ENCODE data around the gene SVIL. TPM values are rescaled to one million over a fixed set of nuclear protein-coding genes. Genes with fewer than 3 reads are reported as not detected.
A peak's percentile ranks its signal among the peaks of the same experiment; 100 is the strongest.

SVIL gene
- total and polyA plus RNA-seq, 2 of the 13 experiments (the other 11 are each of a cell fraction or from before 2014, with no cell fraction given) = 3.9 to 12.1 TPM

DNA sequence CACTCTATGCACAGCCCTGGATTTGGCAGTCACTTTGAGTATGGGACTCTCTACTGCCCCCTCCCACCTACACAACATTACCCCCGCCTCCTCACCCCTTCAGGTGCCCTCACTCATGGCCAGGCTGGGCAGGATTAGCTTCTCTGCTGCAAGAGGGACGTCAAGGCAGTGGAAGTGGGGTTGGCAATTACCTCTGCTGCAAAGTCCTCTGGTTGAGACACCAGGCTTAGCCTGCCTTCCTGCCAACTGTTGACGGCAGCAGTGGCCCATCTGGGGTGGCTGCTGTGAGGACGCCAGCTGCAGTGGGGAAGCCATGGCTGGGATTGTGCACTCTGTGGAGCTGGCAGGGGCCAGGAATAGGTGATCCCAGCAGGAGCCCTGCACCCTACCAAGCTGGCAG is 26.7 kb downstream of the SVIL start:
- ChIA-PET CTCF (ENCODE audit: low intra/inter-chr PET ratio, low total read pairs) (no interaction called here), POLR2A (no interaction called here)
- Histone ChIP-seq H3K4me3 (replicated peaks in 1 of 3; ENCODE audit: insufficient read depth in 1 of 3, low read depth in 2 of 3, low read length in 3 of 3) (no peak overlapping the region), H3K79me2 (ENCODE audit: insufficient read depth, low read length) (no peaks in the 10 kb centered on the region), H2AFZ (ENCODE audit: low read length) (no peak overlapping the region), H3K27ac (ENCODE audit: extremely low read length, insufficient read depth, low read length) (no peak overlapping the region), H3K9ac (ENCODE audit: insufficient read depth, low read depth, low read length) (no peak overlapping the region), H4K20me1 (ENCODE audit: insufficient read depth, low read length) (no peaks in the 10 kb centered on the region), H3K4me2 (ENCODE audit: low read depth, low read length) (no peak overlapping the region), H3K36me3 (replicated peaks in 1 of 2; ENCODE audit: control insufficient read depth in 1 of 2, insufficient read depth in 2 of 2, low read length in 2 of 2) (no peaks in the 10 kb centered on the region), H3K9me3 (ENCODE audit: low read length) (no peaks in the 10 kb centered on the region), H3K4me1 (ENCODE audit: insufficient read depth, low read length) (no peaks in the 10 kb centered on the region), H3K27me3 (ENCODE audit: control insufficient read depth in 1 of 2, insufficient read depth in 2 of 2, low read length in 2 of 2) (no peaks in the 10 kb centered on the region; a peak in 1 of 5 replicates)
- 71% methylated on average over 4 of the region's 4 CpGs for WGBS (ENCODE audit: low lambda C conversion rate)
- ATAC-seq (peak; percentile 59), DNase-seq (ENCODE audit: low spot score) (no peak), FAIRE-seq (no peak)
- no TSS peak for BruUV-seq (replicated peaks)
- no peak for TF ChIP-seq ZSCAN31 (CRISPR knock-in tag; IDR thresholded peaks at IDR 0.05; ENCODE audit: low read depth)
- TF ChIP-seq ZNF383 (CRISPR knock-in tag; IDR thresholded peaks at IDR 0.05; ENCODE audit: borderline replicate concordance) = no peak
- TF ChIP-seq FOXM1 (CRISPR knock-in tag; IDR thresholded peaks at IDR 0.05) = no peak
- TF ChIP-seq, protein P1, sequence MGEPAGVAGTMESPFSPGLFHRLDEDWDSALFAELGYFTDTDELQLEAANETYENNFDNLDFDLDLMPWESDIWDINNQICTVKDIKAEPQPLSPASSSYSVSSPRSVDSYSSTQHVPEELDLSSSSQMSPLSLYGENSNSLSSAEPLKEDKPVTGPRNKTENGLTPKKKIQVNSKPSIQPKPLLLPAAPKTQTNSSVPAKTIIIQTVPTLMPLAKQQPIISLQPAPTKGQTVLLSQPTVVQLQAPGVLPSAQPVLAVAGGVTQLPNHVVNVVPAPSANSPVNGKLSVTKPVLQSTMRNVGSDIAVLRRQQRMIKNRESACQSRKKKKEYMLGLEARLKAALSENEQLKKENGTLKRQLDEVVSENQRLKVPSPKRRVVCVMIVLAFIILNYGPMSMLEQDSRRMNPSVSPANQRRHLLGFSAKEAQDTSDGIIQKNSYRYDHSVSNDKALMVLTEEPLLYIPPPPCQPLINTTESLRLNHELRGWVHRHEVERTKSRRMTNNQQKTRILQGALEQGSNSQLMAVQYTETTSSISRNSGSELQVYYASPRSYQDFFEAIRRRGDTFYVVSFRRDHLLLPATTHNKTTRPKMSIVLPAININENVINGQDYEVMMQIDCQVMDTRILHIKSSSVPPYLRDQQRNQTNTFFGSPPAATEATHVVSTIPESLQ (CRISPR knock-in tag; conservative IDR thresholded peaks at IDR 0.05) = no peak
- no peak for TF ChIP-seq ZNF138 (CRISPR knock-in tag; IDR thresholded peaks at IDR 0.05; ENCODE audit: low read depth)
- TF ChIP-seq NPAS2 (CRISPR knock-in tag; IDR thresholded peaks at IDR 0.05; ENCODE audit: borderline replicate concordance) = no peak
- in situ Hi-C loops (cut with HindIII; ENCODE audit: extremely low pct_ligation_motif_present, low pct_unique_long_range_greater_than_20kb) = no loop called here
- intact Hi-C loops (cut with micrococcal nuclease; ENCODE audit: unreplicated experiment) = no loop called here

DNA sequence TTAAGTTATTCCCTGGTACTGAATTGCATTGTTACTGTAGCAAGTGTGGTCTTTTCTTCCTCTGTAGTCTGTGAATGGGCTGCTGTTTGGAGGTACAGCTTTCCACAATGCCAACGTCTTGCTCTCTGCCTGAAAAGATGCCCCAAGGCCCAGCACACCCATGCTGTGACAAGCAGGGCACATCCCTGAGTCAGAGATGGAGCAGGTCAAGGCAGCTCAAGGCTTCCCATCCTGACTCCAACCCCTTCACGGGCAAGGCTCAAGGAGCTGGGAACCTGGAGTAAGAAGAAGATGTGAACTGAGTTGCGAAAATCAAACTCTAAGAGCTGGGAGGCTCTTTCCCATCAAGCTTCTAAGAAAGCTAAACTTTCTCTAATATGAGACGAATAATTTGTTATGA is 27.2 kb downstream of the SVIL start:
- Histone ChIP-seq H3K27ac (ENCODE audit: extremely low read length, insufficient read depth, low read length) (no peak overlapping the region), H3K36me3 (replicated peaks in 1 of 2; ENCODE audit: control insufficient read depth in 1 of 2, insufficient read depth in 2 of 2, low read length in 2 of 2) (no peaks in the 10 kb centered on the region), H4K20me1 (ENCODE audit: insufficient read depth, low read length) (no peaks in the 10 kb centered on the region), H3K9ac (ENCODE audit: insufficient read depth, low read depth, low read length) (no peak overlapping the region), H3K27me3 (ENCODE audit: control insufficient read depth in 1 of 2, insufficient read depth in 2 of 2, low read length in 2 of 2) (no peaks in the 10 kb centered on the region; a peak in 1 of 5 replicates), H3K4me1 (ENCODE audit: insufficient read depth, low read length) (no peaks in the 10 kb centered on the region), H3K79me2 (ENCODE audit: insufficient read depth, low read length) (no peaks in the 10 kb centered on the region), H3K4me2 (ENCODE audit: low read depth, low read length) (no peak overlapping the region), H3K9me3 (ENCODE audit: low read length) (no peaks in the 10 kb centered on the region), H3K4me3 (replicated peaks in 1 of 3; ENCODE audit: insufficient read depth in 1 of 3, low read depth in 2 of 3, low read length in 3 of 3) (no peak overlapping the region), H2AFZ (ENCODE audit: low read length) (no peak overlapping the region)
- ChIA-PET POLR2A (no interaction called here), CTCF (ENCODE audit: low intra/inter-chr PET ratio, low total read pairs) (no interaction called here)
- intact Hi-C loops (cut with micrococcal nuclease; ENCODE audit: unreplicated experiment) = no loop called here
- in situ Hi-C loops (cut with HindIII; ENCODE audit: extremely low pct_ligation_motif_present, low pct_unique_long_range_greater_than_20kb) = no loop called here
- DNase-seq (ENCODE audit: low spot score) = no peak
- no peak for ATAC-seq
- 91% methylated on average over 4 of the region's 4 CpGs for WGBS (ENCODE audit: low lambda C conversion rate)
- BruUV-seq (replicated peaks) = no TSS peak
- no peak for FAIRE-seq
- TF ChIP-seq, protein P2, sequence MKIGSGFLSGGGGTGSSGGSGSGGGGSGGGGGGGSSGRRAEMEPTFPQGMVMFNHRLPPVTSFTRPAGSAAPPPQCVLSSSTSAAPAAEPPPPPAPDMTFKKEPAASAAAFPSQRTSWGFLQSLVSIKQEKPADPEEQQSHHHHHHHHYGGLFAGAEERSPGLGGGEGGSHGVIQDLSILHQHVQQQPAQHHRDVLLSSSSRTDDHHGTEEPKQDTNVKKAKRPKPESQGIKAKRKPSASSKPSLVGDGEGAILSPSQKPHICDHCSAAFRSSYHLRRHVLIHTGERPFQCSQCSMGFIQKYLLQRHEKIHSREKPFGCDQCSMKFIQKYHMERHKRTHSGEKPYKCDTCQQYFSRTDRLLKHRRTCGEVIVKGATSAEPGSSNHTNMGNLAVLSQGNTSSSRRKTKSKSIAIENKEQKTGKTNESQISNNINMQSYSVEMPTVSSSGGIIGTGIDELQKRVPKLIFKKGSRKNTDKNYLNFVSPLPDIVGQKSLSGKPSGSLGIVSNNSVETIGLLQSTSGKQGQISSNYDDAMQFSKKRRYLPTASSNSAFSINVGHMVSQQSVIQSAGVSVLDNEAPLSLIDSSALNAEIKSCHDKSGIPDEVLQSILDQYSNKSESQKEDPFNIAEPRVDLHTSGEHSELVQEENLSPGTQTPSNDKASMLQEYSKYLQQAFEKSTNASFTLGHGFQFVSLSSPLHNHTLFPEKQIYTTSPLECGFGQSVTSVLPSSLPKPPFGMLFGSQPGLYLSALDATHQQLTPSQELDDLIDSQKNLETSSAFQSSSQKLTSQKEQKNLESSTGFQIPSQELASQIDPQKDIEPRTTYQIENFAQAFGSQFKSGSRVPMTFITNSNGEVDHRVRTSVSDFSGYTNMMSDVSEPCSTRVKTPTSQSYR (CRISPR knock-in tag; IDR thresholded peaks at IDR 0.05; ENCODE audit: borderline replicate concordance) = no peak
- TF ChIP-seq NCOA1 (CRISPR knock-in tag; IDR thresholded peaks at IDR 0.05) (no peak), AHR (CRISPR knock-in tag; IDR thresholded peaks at IDR 0.05) (no peak), ZNF746 (CRISPR knock-in tag; IDR thresholded peaks at IDR 0.05) (no peak), FIP1L1 (IDR thresholded peaks at IDR 0.05; ENCODE audit: borderline replicate concordance, insufficient read depth, low read depth, low read length) (no peak), ZNF20 (CRISPR knock-in tag; IDR thresholded peaks at IDR 0.05) (no peak)
- TF ChIP-seq, protein P3, sequence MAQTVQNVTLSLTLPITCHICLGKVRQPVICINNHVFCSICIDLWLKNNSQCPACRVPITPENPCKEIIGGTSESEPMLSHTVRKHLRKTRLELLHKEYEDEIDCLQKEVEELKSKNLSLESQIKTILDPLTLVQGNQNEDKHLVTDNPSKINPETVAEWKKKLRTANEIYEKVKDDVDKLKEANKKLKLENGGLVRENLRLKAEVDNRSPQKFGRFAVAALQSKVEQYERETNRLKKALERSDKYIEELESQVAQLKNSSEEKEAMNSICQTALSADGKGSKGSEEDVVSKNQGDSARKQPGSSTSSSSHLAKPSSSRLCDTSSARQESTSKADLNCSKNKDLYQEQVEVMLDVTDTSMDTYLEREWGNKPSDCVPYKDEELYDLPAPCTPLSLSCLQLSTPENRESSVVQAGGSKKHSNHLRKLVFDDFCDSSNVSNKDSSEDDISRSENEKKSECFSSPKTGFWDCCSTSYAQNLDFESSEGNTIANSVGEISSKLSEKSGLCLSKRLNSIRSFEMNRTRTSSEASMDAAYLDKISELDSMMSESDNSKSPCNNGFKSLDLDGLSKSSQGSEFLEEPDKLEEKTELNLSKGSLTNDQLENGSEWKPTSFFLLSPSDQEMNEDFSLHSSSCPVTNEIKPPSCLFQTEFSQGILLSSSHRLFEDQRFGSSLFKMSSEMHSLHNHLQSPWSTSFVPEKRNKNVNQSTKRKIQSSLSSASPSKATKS (CRISPR knock-in tag; IDR thresholded peaks at IDR 0.05) = no peak
